K562 (cell line): ENCODE data around the gene C14orf180. TPM values are rescaled to one million over a fixed set of nuclear protein-coding genes. Genes with fewer than 3 reads are reported as not detected.

Experiments
- ATAC-seq: fragments of 200-7000 bp; cut with Tn5 transposase; 3 replicates; pipeline ENCODE4 v1.9.1; 2020; ENCODE audit warnings: moderate library complexity
- BruUV-seq: library from RNA; stranded (reverse); fragments of 400-500 nt; replicated peaks from 2 replicates; lab custom pipeline; 2021; lab: Mats Ljungman, UMichigan
- CTCF ChIA-PET: fragments of 300-600 bp; formaldehyde crosslinking; extraction: SDS; loops from one replicate; lab custom pipeline; 2021; ENCODE audit warnings: low intra/inter-chr PET ratio; lab: Yijun Ruan, JAX
- POLR2A ChIA-PET: fragments of 300-600, 350-650 bp; sonication (Branson Sonifier 250); formaldehyde crosslinking; extraction: SDS; loops from one replicate; lab custom pipeline; 2021; ENCODE audit warnings: antibody characterized with exemption, inconsistent platforms; lab: Yijun Ruan, JAX
- DNase-seq, 4 experiments: peaks; one replicate each; pipeline versions ENCODE4 v3.0.0 to v3.0.0-alpha.2; 2011 to 2018; ENCODE audit warnings: low spot score in 3 of 4, mixed read lengths in 3 of 4; ENCODE audit errors: extremely low read depth in 1 of 4
- FAIRE-seq: peaks from 2 replicates; lab custom pipeline; 2011; peaks lifted over from hg19 to GRCh38; lab: Jason Lieb, UNC
- H2AFZ ChIP-seq: 2 replicates; pipeline ENCODE4 v1.6.0; 2011; ENCODE audit warnings: low read depth, low read length, control low read depth, inconsistent platforms
- H3K27ac ChIP-seq: fragments of 200-600 bp; 3 replicates; pipeline ENCODE4 v1.8.0; 2011; ENCODE audit warnings: low read depth, mild to moderate bottlenecking, control low read depth, inconsistent platforms, low read length, moderate library complexity, mixed read lengths; ENCODE audit errors: extremely low read depth
- H3K27me3 ChIP-seq, 2 experiments: fragments of 300-600 bp in 1 of 2; 2 replicates in 1 of 2; 3 replicates in 1 of 2; pipeline versions ENCODE4 v1.6.0 to v1.8.0; 2011; ENCODE audit warnings: inconsistent platforms in 2 of 2, low read length in 2 of 2, mild to moderate bottlenecking in 1 of 2, mixed read lengths in 1 of 2, moderate library complexity in 1 of 2; ENCODE audit not compliant: control insufficient read depth in 2 of 2, insufficient read depth in 2 of 2
- H3K36me3 ChIP-seq: fragments of 300-600 bp; 3 replicates; pipeline ENCODE4 v1.8.0; 2011; ENCODE audit warnings: mild to moderate bottlenecking, low read length, inconsistent platforms; ENCODE audit not compliant: control insufficient read depth, insufficient read depth
- H3K4me1 ChIP-seq, 2 experiments: fragments of 200-600 bp in 1 of 2; replicated peaks in 1 of 2; 2 replicates in 1 of 2; 3 replicates in 1 of 2; pipeline versions ENCODE4 v1.5.1 to v1.8.0; 2011; ENCODE audit warnings: inconsistent platforms in 2 of 2, low read length in 2 of 2, mild to moderate bottlenecking in 1 of 2, mixed read lengths in 1 of 2, moderate library complexity in 1 of 2; ENCODE audit not compliant: control insufficient read depth in 2 of 2, insufficient read depth in 2 of 2
- H3K4me2 ChIP-seq: 2 replicates; pipeline ENCODE4 v1.6.1; 2011; ENCODE audit warnings: low read length, control low read depth, inconsistent platforms, mixed read lengths; ENCODE audit not compliant: insufficient read depth
- H3K4me3 ChIP-seq: fragments of 200-600 bp; sonication (generic), shearing (Covaris generic); 2 replicates; pipeline ENCODE4 v1.5.1; 2016; ENCODE audit warnings: control low read depth, inconsistent platforms
- H3K79me2 ChIP-seq: fragments of 200-600 bp; 3 replicates; pipeline ENCODE4 v1.8.0; 2011; ENCODE audit warnings: low read length, inconsistent platforms; ENCODE audit not compliant: control insufficient read depth, insufficient read depth
- H3K9ac ChIP-seq, 2 experiments: 2 replicates each; pipeline versions ENCODE4 v1.6.0 to v1.6.1; 2011; ENCODE audit warnings: low read depth in 2 of 2, low read length in 2 of 2, control low read depth in 1 of 2, inconsistent platforms in 1 of 2, mild to moderate bottlenecking in 1 of 2, mixed read lengths in 1 of 2; ENCODE audit not compliant: insufficient read depth in 1 of 2
- H3K9me1 ChIP-seq: one replicate; pipeline ENCODE4 v1.6.0; 2011; ENCODE audit warnings: inconsistent platforms, mild to moderate bottlenecking, low read length, moderate library complexity; ENCODE audit not compliant: control insufficient read depth, insufficient read depth
- H3K9me3 ChIP-seq: replicated peaks from 2 replicates; pipeline ENCODE4 v1.5.1; 2011; ENCODE audit warnings: low read depth, low read length, inconsistent platforms; ENCODE audit not compliant: control insufficient read depth, insufficient read depth
- H4K20me1 ChIP-seq: replicated peaks from 2 replicates; pipeline ENCODE4 v1.6.1; 2011; ENCODE audit warnings: low read length, inconsistent platforms, mixed read lengths; ENCODE audit not compliant: control insufficient read depth, insufficient read depth
- EWSR1 ChIP-seq: fragments of 450-650 bp; IDR thresholded peaks from 2 replicates; pipeline ENCODE4 v1.6.1; 2018; ENCODE audit warnings: borderline replicate concordance, mild to moderate bottlenecking, low read depth, moderate library complexity; ENCODE audit not compliant: partially characterized antibody
- GTF3C2 ChIP-seq: IDR thresholded peaks from 3 replicates; pipeline ENCODE4 v1.6.1; 2011; ENCODE audit warnings: borderline replicate concordance, mild to moderate bottlenecking, moderate library complexity; ENCODE audit not compliant: insufficient read length; ENCODE audit errors: extremely low read depth
- NR4A1 ChIP-seq, 2 experiments: fragments of 250-450 bp in 1 of 2; fragments of 450-650 bp in 1 of 2; sonication (Bioruptor Pico) in 1 of 2; IDR thresholded peaks; 2 replicates each; pipeline versions ENCODE4 v1.4.0 to v1.6.1; 2016 to 2020; ENCODE audit warnings: mild to moderate bottlenecking in 2 of 2, missing compliant biosample characterization in 1 of 2, missing genetic modification characterization in 1 of 2, moderate library complexity in 1 of 2
- TFAM ChIP-seq: fragments of 250-450 bp; sonication (Bioruptor Pico); conservative IDR thresholded peaks from 2 replicates; pipeline ENCODE4 v1.5.0; 2021; ENCODE audit warnings: mild to moderate bottlenecking, moderate library complexity
- ZNF124 ChIP-seq: sonication (generic); formaldehyde crosslinking; IDR thresholded peaks from 2 replicates; pipeline ENCODE4 v1.8.1; 2022; ENCODE audit warnings: missing genetic modification reagents
- ZNF583 ChIP-seq: fragments of 250-450 bp; sonication (Bioruptor Pico); IDR thresholded peaks from 2 replicates; pipeline ENCODE4 v1.4.0; 2020
- ZNF696 ChIP-seq: fragments of 250-450 bp; sonication (Bioruptor Pico); conservative IDR thresholded peaks from 2 replicates; pipeline ENCODE4 v1.4.0; 2020; ENCODE audit warnings: mild to moderate bottlenecking, moderate library complexity
- WGBS: fragments of 100-300 bp; shearing (Covaris generic); methylation state at CpG from one replicate; pipeline ENCODE4 v1.1.6; 2016; ENCODE audit warnings: low coverage, mixed read lengths; ENCODE audit not compliant: insufficient coverage; ENCODE audit errors: missing lambda C conversion rate; 5-methylcytosine and 5-hydroxymethylcytosine counted together
- in situ Hi-C: fragments of 300-500 bp; cut with MboI; formaldehyde crosslinking; loops from 4 replicates; pipeline ENCODE4 v1.15.0; 2018; ENCODE audit warnings: inconsistent platforms, mixed read lengths
- intact Hi-C: fragments of 100-400 bp; cut with micrococcal nuclease; formaldehyde crosslinking; loops from 2 replicates; pipeline ENCODE4 v1.14.2; 2022
- polyA plus RNA-seq, 8 experiments: library from polyadenylated mRNA; depleted of rRNA in 4 of 8; stranded (reverse) in 5 of 8; unstranded in 3 of 8; fragments of >200 nt; fragmentation: Nextera tagmentation in 2 of 8; fragmentation: Illumina TruSeq in 1 of 8; extraction: Ambion mirVana in 2 of 8; extraction: Trizol in 1 of 8; gene quantifications; 2 replicates each; pipeline versions ENCODE4 v1.2.1 to v1.2.3, GENCODE V29; 2011 to 2014; ENCODE audit warnings: inconsistent platforms in 1 of 8, missing spikeins in 1 of 8
- total RNA-seq, 7 experiments: library from RNA; depleted of rRNA in 6 of 7; stranded (reverse); fragments of >200 nt in 6 of 7; fragmentation: Illumina TruSeq in 2 of 7; extraction: Trizol in 2 of 7; gene quantifications; 2 replicates each; pipeline versions ENCODE4 v1.2.1 to v1.2.3, GENCODE V29; 2011 to 2021; ENCODE audit warnings: low replicate concordance in 1 of 7

C14orf180 gene
- total and polyA plus RNA-seq, 9 of the 15 experiments (the other 6 are each of a cell fraction or from before 2014, with no cell fraction given), result not detected

GRCh38 chr14:104595911-104596450, 16.4 kb downstream of the C14orf180 start:
- H3K36me3 ChIP-seq, result no peaks in the 10 kb centered on the region
- intact Hi-C loops, result no loop called here
- H3K4me3 ChIP-seq, result no peak overlapping the region
- H2AFZ ChIP-seq, result no peak overlapping the region
- ChIA-PET POLR2A (interaction anchor here (0.6 kb wide), 1 partner anchor 8 kb away, joined by 3 read pairs; the partner anchor contains the start of gene TMEM179), CTCF (no interaction called here)
- H3K79me2 ChIP-seq, result no peaks in the 10 kb centered on the region
- in situ Hi-C loops, result no loop called here
- ATAC-seq, result no peak
- no peak for FAIRE-seq
- H3K27me3 ChIP-seq, result peaks cover 0 to 12% of the 10 kb centered on the region in 2 experiments; a peak in 2 of 5 replicates
- H3K9me3 ChIP-seq, result no peaks in the 10 kb centered on the region
- no peaks in the 10 kb centered on the region for H3K9me1 ChIP-seq
- DNase-seq, result no peak
- H3K4me1 ChIP-seq, result peaks cover 0 to under 1% of the 10 kb centered on the region in 2 experiments; a peak in 1 of 5 replicates
- no peak for TF ChIP-seq TFAM (CRISPR knock-in tag)
- no peak for TF ChIP-seq ZNF124 (CRISPR knock-in tag)
- no peak for TF ChIP-seq NR4A1 (CRISPR knock-in tag; IDR thresholded peaks at IDR 0.05)
- no peak for TF ChIP-seq NR4A1 (tag; IDR thresholded peaks at IDR 0.05)
- no peak for TF ChIP-seq ZNF583 (CRISPR knock-in tag)
- no peak for TF ChIP-seq GTF3C2
- TF ChIP-seq EWSR1, result no peak
- TF ChIP-seq ZNF696 (CRISPR knock-in tag), result no peak
- no peak overlapping the region for H3K27ac ChIP-seq
- 0% methylated on average over 6 of the region's 6 CpGs for WGBS
- peaks cover 9% of the 10 kb centered on the region; the same call in 1 of the 2 replicates for H4K20me1 ChIP-seq
- no peak overlapping the region for H3K4me2 ChIP-seq
- no peak overlapping the region for H3K9ac ChIP-seq
- BruUV-seq, result no TSS peak
